GM12892 (cell line): Measurements from ENCODE around the gene WNT3A.

ENCODE experiments used
- POLR2A ChIP-seq: IDR thresholded peaks from 2 replicates; pipeline ENCODE4 v1.6.1; 2011; ENCODE audit warnings: low read depth, low read length, control low read depth
- POLR2AphosphoS5 ChIP-seq: IDR thresholded peaks from 2 replicates; pipeline ENCODE4 v1.6.1; 2011; ENCODE audit warnings: low read depth, low read length, control low read depth
- TAF1 ChIP-seq: IDR thresholded peaks from 2 replicates; pipeline ENCODE4 v1.6.1; 2011; ENCODE audit warnings: low read depth, mild to moderate bottlenecking, control low read depth, low read length, borderline replicate concordance

- TF ChIP-seq POLR2A = no peak
- no peak for TF ChIP-seq POLR2AphosphoS5
- no peak for TF ChIP-seq TAF1
Measured at GRCh38 chr1:228006786-228007048, at the start of gene WNT3A.
